Uterus (tissue), 2 donors: Measurements from ENCODE around the gene RNF19B.

Experiments
- CTCF ChIP-seq, 4 experiments: fragments of 200-600 bp in 2 of 4; fragments of 450-650 bp in 2 of 4; sonication (generic) in 2 of 4; IDR thresholded peaks; one replicate each; pipeline ENCODE4 v1.5.1; 2016 to 2019; ENCODE audit warnings: antibody characterized with exemption in 4 of 4, mild to moderate bottlenecking in 2 of 4, moderate library complexity in 1 of 4
- POLR2A ChIP-seq, 2 donors: fragments of 450-650 bp; IDR thresholded peaks; one replicate each; pipeline ENCODE4 v1.6.1; 2016; ENCODE audit warnings: antibody characterized with exemption in 2 of 2, mild to moderate bottlenecking in 1 of 2, moderate library complexity in 1 of 2

- TF ChIP-seq CTCF (IDR thresholded peaks at IDR 0.05) (no peak), POLR2A (IDR thresholded peaks at IDR 0.05) (no peak)
Measured at GRCh38 chr1:32927441-32927840, 37.2 kb downstream of the RNF19B start.
